ENCODE results near the gene SARS1.
"Not testable (repeated sequence)": the region's sequence is repeated elsewhere in the genome, so short reads cannot be mapped to it uniquely, and the experiment has no call there.

Gene SARS1

GRCh38 chr1:109213824-109214693, at the start of gene SARS1:
Gene SARS1, plus strand, starts transcription at chr1:109213918. Its CDS starts 75 bp downstream, at chr1:109213993.
- DNase-seq (ENCODE audit: low read depth): no peak

GRCh38 chr1:109164538-109164937, 49.2 kb upstream of the SARS1 start:
- DNase-seq (ENCODE audit: low read depth): no peak

GRCh38 chr1:109167001-109167506, 46.7 kb upstream of the SARS1 start:
- DNase-seq (ENCODE audit: low read depth): no peak

GRCh38 chr1:109170035-109170764, 43.5 kb upstream of the SARS1 start:
- no peak for DNase-seq (ENCODE audit: low read depth)

GRCh38 chr1:109171646-109172045, 42.1 kb upstream of the SARS1 start:
- no peak for DNase-seq (ENCODE audit: low read depth)

- DNase-seq (ENCODE audit: low read depth): not testable (repeated sequence)
Measured at GRCh38 chr1:109176349-109176748, 37.4 kb upstream of the SARS1 start.

GRCh38 chr1:109180715-109181084, 33.0 kb upstream of the SARS1 start:
- not testable (repeated sequence) for DNase-seq (ENCODE audit: low read depth)

GRCh38 chr1:109181085-109181806, 32.5 kb upstream of the SARS1 start:
- no peak for DNase-seq (ENCODE audit: low read depth)

GRCh38 chr1:109181807-109182163, 31.9 kb upstream of the SARS1 start:
- DNase-seq (ENCODE audit: low read depth): no peak

- no peak for DNase-seq (ENCODE audit: low read depth)
Measured at GRCh38 chr1:109183058-109183738, 30.5 kb upstream of the SARS1 start.

GRCh38 chr1:109184687-109185086, 29.0 kb upstream of the SARS1 start:
- DNase-seq (ENCODE audit: low read depth): no peak

- DNase-seq (ENCODE audit: low read depth): no peak
Measured at GRCh38 chr1:109185357-109185756, 28.4 kb upstream of the SARS1 start.

- DNase-seq (ENCODE audit: low read depth): no peak
Measured at GRCh38 chr1:109185990-109186732, 27.6 kb upstream of the SARS1 start.

GRCh38 chr1:109186733-109187086, 27.0 kb upstream of the SARS1 start:
- no peak for DNase-seq (ENCODE audit: low read depth)

GRCh38 chr1:109187127-109187526, 26.6 kb upstream of the SARS1 start:
- no peak for DNase-seq (ENCODE audit: low read depth)

- no peak for DNase-seq (ENCODE audit: low read depth)
Measured at GRCh38 chr1:109188200-109188599, 25.5 kb upstream of the SARS1 start.

GRCh38 chr1:109188781-109189180, 24.9 kb upstream of the SARS1 start:
- DNase-seq (ENCODE audit: low read depth): no peak

GRCh38 chr1:109190189-109190588, 23.5 kb upstream of the SARS1 start:
- DNase-seq (ENCODE audit: low read depth): no peak

GRCh38 chr1:109191377-109191776, 22.3 kb upstream of the SARS1 start:
- DNase-seq (ENCODE audit: low read depth): no peak

GRCh38 chr1:109191891-109192290, 21.8 kb upstream of the SARS1 start:
- no peak for DNase-seq (ENCODE audit: low read depth)

- DNase-seq (ENCODE audit: low read depth): no peak
Measured at GRCh38 chr1:109192433-109192832, 21.3 kb upstream of the SARS1 start.
